ENCODE measurements around the gene TNS3.

- TF ChIP-seq CTCF (IDR thresholded peaks at IDR 0.05), result no peak
- no peak for TF ChIP-seq POLR2AphosphoS5 (IDR thresholded peaks at IDR 0.05)
- TF ChIP-seq EP300 (IDR thresholded peaks at IDR 0.05), result no peak
Measured at GRCh38 chr7:47622586-47622945, 40.7 kb upstream of the TNS3 start.
